ENCODE data around the gene SDCBP2. TPM values are rescaled to one million over a fixed set of nuclear protein-coding genes. Genes with fewer than 3 reads are reported as not detected.

Gene SDCBP2
- total and polyA plus RNA-seq, 2 of the 13 experiments (the other 11 are each of a cell fraction or from before 2014, with no cell fraction given) = 1.2 to 2.4 TPM

DNA sequence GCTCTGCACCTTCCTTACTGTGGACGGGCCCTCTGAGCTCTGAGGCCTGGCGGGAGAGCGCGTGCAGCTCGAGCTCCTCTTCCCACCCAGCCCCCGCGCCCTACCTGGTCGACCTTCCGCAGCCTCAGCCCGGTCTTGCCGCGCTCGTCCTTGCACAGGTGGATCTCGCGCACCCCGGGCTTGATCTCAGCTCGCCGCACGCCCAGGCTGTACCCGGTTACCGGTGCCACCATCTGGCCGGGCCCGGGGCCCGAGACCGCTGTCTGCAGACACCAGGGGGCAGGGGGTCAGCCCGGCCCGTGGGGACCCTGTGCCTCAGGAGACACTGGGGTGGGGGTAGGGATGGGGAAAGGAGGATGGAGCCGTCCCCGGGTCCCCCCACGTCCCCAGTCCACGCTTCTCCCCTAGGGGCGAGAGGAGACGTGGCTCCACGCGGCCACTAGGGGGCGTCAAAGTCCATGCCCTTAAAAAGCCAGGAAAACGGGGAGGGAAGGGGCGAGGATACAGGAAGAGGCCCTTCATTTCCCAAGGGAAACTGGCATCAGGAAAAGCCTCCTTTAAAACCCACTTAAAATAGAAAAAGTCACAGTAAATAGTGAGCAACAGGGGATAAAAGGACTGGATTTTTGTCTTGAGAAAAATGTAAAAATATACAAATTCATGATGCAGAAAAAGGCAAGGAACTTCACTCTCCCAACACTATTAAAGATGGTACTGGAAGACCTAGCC is 15.5 kb downstream of the SDCBP2 start (continued):
- TF ChIP-seq, protein P1, sequence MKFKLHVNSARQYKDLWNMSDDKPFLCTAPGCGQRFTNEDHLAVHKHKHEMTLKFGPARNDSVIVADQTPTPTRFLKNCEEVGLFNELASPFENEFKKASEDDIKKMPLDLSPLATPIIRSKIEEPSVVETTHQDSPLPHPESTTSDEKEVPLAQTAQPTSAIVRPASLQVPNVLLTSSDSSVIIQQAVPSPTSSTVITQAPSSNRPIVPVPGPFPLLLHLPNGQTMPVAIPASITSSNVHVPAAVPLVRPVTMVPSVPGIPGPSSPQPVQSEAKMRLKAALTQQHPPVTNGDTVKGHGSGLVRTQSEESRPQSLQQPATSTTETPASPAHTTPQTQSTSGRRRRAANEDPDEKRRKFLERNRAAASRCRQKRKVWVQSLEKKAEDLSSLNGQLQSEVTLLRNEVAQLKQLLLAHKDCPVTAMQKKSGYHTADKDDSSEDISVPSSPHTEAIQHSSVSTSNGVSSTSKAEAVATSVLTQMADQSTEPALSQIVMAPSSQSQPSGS (CRISPR knock-in tag; IDR thresholded peaks at IDR 0.05) = peak; percentile 62; the same call in 1 of the 2 replicates
- TF ChIP-seq, protein P2, sequence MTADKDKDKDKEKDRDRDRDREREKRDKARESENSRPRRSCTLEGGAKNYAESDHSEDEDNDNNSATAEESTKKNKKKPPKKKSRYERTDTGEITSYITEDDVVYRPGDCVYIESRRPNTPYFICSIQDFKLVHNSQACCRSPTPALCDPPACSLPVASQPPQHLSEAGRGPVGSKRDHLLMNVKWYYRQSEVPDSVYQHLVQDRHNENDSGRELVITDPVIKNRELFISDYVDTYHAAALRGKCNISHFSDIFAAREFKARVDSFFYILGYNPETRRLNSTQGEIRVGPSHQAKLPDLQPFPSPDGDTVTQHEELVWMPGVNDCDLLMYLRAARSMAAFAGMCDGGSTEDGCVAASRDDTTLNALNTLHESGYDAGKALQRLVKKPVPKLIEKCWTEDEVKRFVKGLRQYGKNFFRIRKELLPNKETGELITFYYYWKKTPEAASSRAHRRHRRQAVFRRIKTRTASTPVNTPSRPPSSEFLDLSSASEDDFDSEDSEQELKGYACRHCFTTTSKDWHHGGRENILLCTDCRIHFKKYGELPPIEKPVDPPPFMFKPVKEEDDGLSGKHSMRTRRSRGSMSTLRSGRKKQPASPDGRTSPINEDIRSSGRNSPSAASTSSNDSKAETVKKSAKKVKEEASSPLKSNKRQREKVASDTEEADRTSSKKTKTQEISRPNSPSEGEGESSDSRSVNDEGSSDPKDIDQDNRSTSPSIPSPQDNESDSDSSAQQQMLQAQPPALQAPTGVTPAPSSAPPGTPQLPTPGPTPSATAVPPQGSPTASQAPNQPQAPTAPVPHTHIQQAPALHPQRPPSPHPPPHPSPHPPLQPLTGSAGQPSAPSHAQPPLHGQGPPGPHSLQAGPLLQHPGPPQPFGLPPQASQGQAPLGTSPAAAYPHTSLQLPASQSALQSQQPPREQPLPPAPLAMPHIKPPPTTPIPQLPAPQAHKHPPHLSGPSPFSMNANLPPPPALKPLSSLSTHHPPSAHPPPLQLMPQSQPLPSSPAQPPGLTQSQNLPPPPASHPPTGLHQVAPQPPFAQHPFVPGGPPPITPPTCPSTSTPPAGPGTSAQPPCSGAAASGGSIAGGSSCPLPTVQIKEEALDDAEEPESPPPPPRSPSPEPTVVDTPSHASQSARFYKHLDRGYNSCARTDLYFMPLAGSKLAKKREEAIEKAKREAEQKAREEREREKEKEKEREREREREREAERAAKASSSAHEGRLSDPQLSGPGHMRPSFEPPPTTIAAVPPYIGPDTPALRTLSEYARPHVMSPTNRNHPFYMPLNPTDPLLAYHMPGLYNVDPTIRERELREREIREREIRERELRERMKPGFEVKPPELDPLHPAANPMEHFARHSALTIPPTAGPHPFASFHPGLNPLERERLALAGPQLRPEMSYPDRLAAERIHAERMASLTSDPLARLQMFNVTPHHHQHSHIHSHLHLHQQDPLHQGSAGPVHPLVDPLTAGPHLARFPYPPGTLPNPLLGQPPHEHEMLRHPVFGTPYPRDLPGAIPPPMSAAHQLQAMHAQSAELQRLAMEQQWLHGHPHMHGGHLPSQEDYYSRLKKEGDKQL (CRISPR knock-in tag; IDR thresholded peaks at IDR 0.05; ENCODE audit: low read depth) = no peak
- no peak for TF ChIP-seq ZNF770 (CRISPR knock-in tag; IDR thresholded peaks at IDR 0.05)
- TF ChIP-seq MIXL1 (CRISPR knock-in tag; IDR thresholded peaks at IDR 0.05) = peak; percentile 51; the same call in 1 of the 2 replicates
- no peak for TF ChIP-seq ZNF383 (CRISPR knock-in tag; IDR thresholded peaks at IDR 0.05; ENCODE audit: borderline replicate concordance)
- 0 out of 2 replicates have a peak, but pooled peaks have one; percentile 50 for TF ChIP-seq ETV6 (CRISPR knock-in tag; conservative IDR thresholded peaks at IDR 0.05)
- no peak for TF ChIP-seq ZBTB42 (CRISPR knock-in tag; IDR thresholded peaks at IDR 0.05)
- TF ChIP-seq JUN (CRISPR knock-in tag; IDR thresholded peaks at IDR 0.05) = no peak
- TF ChIP-seq ZNF333 (CRISPR knock-in tag; IDR thresholded peaks at IDR 0.05; ENCODE audit: borderline replicate concordance) = no peak
- no peak for TF ChIP-seq JARID2 (CRISPR knock-in tag; IDR thresholded peaks at IDR 0.05; ENCODE audit: insufficient replicate concordance)
- TF ChIP-seq KLF16 (CRISPR knock-in tag; IDR thresholded peaks at IDR 0.05) = peak in 1 of 2 experiments; percentile 67; a peak in 2 of 4 replicates
- no peak for TF ChIP-seq ZNF652 (CRISPR knock-in tag; IDR thresholded peaks at IDR 0.05; ENCODE audit: borderline replicate concordance, low read depth)
- TF ChIP-seq ZNF816 (CRISPR knock-in tag; IDR thresholded peaks at IDR 0.05; ENCODE audit: borderline replicate concordance) = no peak
- TF ChIP-seq, protein P3, sequence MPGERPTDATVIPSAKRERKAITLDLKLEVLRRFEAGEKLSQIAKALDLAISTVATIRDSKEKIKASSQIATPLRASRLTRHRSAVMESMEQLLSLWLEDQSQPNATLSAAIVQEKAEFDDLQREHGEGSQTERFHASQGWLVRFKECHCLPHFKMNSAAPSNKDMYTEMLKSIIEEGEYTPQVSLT (CRISPR knock-in tag; IDR thresholded peaks at IDR 0.05; ENCODE audit: borderline replicate concordance, low read depth) = no peak
- TF ChIP-seq, protein P4, sequence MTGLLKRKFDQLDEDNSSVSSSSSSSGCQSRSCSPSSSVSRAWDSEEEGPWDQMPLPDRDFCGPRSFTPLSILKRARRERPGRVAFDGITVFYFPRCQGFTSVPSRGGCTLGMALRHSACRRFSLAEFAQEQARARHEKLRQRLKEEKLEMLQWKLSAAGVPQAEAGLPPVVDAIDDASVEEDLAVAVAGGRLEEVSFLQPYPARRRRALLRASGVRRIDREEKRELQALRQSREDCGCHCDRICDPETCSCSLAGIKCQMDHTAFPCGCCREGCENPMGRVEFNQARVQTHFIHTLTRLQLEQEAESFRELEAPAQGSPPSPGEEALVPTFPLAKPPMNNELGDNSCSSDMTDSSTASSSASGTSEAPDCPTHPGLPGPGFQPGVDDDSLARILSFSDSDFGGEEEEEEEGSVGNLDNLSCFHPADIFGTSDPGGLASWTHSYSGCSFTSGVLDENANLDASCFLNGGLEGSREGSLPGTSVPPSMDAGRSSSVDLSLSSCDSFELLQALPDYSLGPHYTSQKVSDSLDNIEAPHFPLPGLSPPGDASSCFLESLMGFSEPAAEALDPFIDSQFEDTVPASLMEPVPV (CRISPR knock-in tag; IDR thresholded peaks at IDR 0.05) = no peak; the same call in 1 of the 2 replicates
